ENCODE data around the gene SOX6. TPM values are rescaled to one million over a fixed set of nuclear protein-coding genes. Genes with fewer than 3 reads are reported as not detected.

SOX6 gene
- total RNA-seq, 1 experiment from 2014 or later: not detected

- H2AFZ ChIP-seq (ENCODE audit: low read length): no peak overlapping the region
- Mint-ChIP-seq H3K4me1 (no peaks in the 10 kb centered on the region), H3K4me3 (no peak overlapping the region), H3K9me3 (no peaks in the 10 kb centered on the region; a peak in 1 of 5 replicates), H3K27ac (no peak overlapping the region), H3K36me3 (ENCODE audit: insufficient read depth in 1 of 3, low read depth in 3 of 3) (no peaks in the 10 kb centered on the region), H3K27me3 (ENCODE audit: low read depth) (no peaks in the 10 kb centered on the region)
- H3K9ac ChIP-seq (ENCODE audit: extremely low read depth, insufficient read length, low read length): no peak overlapping the region
- H3K4ac ChIP-seq (ENCODE audit: low read depth, low read length): no peak overlapping the region
- H3K9me3 ChIP-seq (ENCODE audit: control insufficient read depth, low read depth, low read length): no peaks in the 10 kb centered on the region
- H3K14ac ChIP-seq (ENCODE audit: insufficient read depth, low read length): no peak overlapping the region
- no peak overlapping the region for H2BK20ac ChIP-seq (ENCODE audit: low read depth, low read length, poor library complexity, severe bottlenecking)
- no peaks in the 10 kb centered on the region for H3K79me1 ChIP-seq (ENCODE audit: insufficient read depth, low read depth, low read length, poor library complexity, severe bottlenecking)
- no peak overlapping the region for H2BK5ac ChIP-seq (ENCODE audit: insufficient read length, low read length)
- no peak overlapping the region for H4K91ac ChIP-seq (ENCODE audit: insufficient read length, low read depth, low read length)
- H4K5ac ChIP-seq (ENCODE audit: insufficient read length, low read depth, low read length): no peak overlapping the region
- no peaks in the 10 kb centered on the region for H3K23me2 ChIP-seq (ENCODE audit: insufficient read length, low read depth, low read length, poor library complexity, severe bottlenecking)
- no peak for DNase-seq
- no peak overlapping the region for H3K27ac ChIP-seq (ENCODE audit: insufficient read length, low read depth, low read length)
- no peaks in the 10 kb centered on the region for H3K27me3 ChIP-seq (ENCODE audit: insufficient read depth, low read length)
- no peak overlapping the region for H3K56ac ChIP-seq (ENCODE audit: insufficient read length, low read depth, low read length)
- H3T11ph ChIP-seq (ENCODE audit: low read length): no peak overlapping the region
- no peak overlapping the region for H2AK5ac ChIP-seq (ENCODE audit: insufficient read length, low read length)
- H4K20me1 ChIP-seq (ENCODE audit: control insufficient read depth, insufficient read depth, insufficient read length): no peaks in the 10 kb centered on the region
- TF ChIP-seq, protein P1, sequence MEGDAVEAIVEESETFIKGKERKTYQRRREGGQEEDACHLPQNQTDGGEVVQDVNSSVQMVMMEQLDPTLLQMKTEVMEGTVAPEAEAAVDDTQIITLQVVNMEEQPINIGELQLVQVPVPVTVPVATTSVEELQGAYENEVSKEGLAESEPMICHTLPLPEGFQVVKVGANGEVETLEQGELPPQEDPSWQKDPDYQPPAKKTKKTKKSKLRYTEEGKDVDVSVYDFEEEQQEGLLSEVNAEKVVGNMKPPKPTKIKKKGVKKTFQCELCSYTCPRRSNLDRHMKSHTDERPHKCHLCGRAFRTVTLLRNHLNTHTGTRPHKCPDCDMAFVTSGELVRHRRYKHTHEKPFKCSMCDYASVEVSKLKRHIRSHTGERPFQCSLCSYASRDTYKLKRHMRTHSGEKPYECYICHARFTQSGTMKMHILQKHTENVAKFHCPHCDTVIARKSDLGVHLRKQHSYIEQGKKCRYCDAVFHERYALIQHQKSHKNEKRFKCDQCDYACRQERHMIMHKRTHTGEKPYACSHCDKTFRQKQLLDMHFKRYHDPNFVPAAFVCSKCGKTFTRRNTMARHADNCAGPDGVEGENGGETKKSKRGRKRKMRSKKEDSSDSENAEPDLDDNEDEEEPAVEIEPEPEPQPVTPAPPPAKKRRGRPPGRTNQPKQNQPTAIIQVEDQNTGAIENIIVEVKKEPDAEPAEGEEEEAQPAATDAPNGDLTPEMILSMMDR (conservative IDR thresholded peaks at IDR 0.05): no peak
- H3K18ac ChIP-seq (ENCODE audit: insufficient read length, low read depth, low read length): no peak overlapping the region
- 100% methylated on average over 1 of the region's 3 CpGs for WGBS (ENCODE audit: extremely low coverage, insufficient read length, low lambda C conversion rate)
- no peak overlapping the region for H2BK15ac ChIP-seq (ENCODE audit: low read depth, low read length)
- H2BK120ac ChIP-seq (ENCODE audit: low read depth, low read length, poor library complexity, severe bottlenecking): no peak overlapping the region
- H3K4me2 ChIP-seq (ENCODE audit: insufficient read depth, insufficient read length, low read length): no peak overlapping the region
- H3K23ac ChIP-seq (ENCODE audit: insufficient read length, low read depth, low read length): no peak overlapping the region
- H2BK12ac ChIP-seq (ENCODE audit: insufficient read length, low read depth, low read length): no peak overlapping the region
- no peaks in the 10 kb centered on the region for H3K4me1 ChIP-seq (ENCODE audit: insufficient read depth, low read length)
- H4K8ac ChIP-seq (replicated peaks; ENCODE audit: insufficient read length, low read depth, low read length): no peak overlapping the region
- no peaks in the 10 kb centered on the region for H3K79me2 ChIP-seq (ENCODE audit: insufficient read depth, low read length)
Observed at GRCh38 chr11:16204261-16204660, 152.1 kb downstream of the SOX6 start.
